HepG2 (cell line): Measurements from ENCODE around the gene SNAP23. TPM values are rescaled to one million over a fixed set of nuclear protein-coding genes. Genes with fewer than 3 reads are reported as not detected.

Experiments
- FOXP1 ChIP-seq, 2 experiments: fragments of 450-650 bp in 1 of 2; IDR thresholded peaks; 2 replicates each; pipeline ENCODE4 v1.6.1; 2017 to 2018; ENCODE audit warnings: antibody characterized with exemption in 1 of 2
- HIVEP1 ChIP-seq: sonication (generic); formaldehyde crosslinking; IDR thresholded peaks from 2 replicates; pipeline ENCODE4 v1.4.0; 2020; ENCODE audit warnings: mild to moderate bottlenecking, missing genetic modification reagents
- KAT2B ChIP-seq: fragments of 150-350 bp; IDR thresholded peaks from 2 replicates; pipeline ENCODE4 v1.6.1; 2014; ENCODE audit warnings: low read depth, low read length, borderline replicate concordance
- KDM4B ChIP-seq: sonication (generic); formaldehyde crosslinking; IDR thresholded peaks from 2 replicates; pipeline ENCODE4 v1.4.0; 2020; ENCODE audit warnings: missing genetic modification reagents
- PCBP2 ChIP-seq: fragments of 200-400 bp; formaldehyde crosslinking; optimal IDR thresholded peaks from 2 replicates; pipeline ENCODE3; 2018; ENCODE audit warnings: low read length, low read depth; ENCODE audit not compliant: poor library complexity, severe bottlenecking
- RFX3 ChIP-seq: IDR thresholded peaks from 2 replicates; pipeline ENCODE4 v1.6.1; 2016; ENCODE audit warnings: missing biosample characterization, missing genetic modification reagents
- SMAD9 ChIP-seq: sonication (generic); formaldehyde crosslinking; IDR thresholded peaks from 2 replicates; pipeline ENCODE4 v1.5.1; 2020; ENCODE audit warnings: mild to moderate bottlenecking, missing genetic modification reagents
- SOX13 ChIP-seq, 3 experiments: fragments of 450-650 bp in 1 of 3; sonication (generic) in 1 of 3; formaldehyde crosslinking in 1 of 3; IDR thresholded peaks in 2 of 3; conservative IDR thresholded peaks in 1 of 3; 2 replicates each; pipeline versions ENCODE4 v1.5.0 to v1.6.1; 2016 to 2020; ENCODE audit warnings: antibody characterized with exemption in 1 of 3, mild to moderate bottlenecking in 1 of 3, missing compliant biosample characterization in 1 of 3, missing genetic modification reagents in 1 of 3, moderate library complexity in 1 of 3
- ZNF30 ChIP-seq: sonication (generic); formaldehyde crosslinking; IDR thresholded peaks from 2 replicates; pipeline ENCODE4 v1.5.0; 2020; ENCODE audit warnings: mild to moderate bottlenecking, missing genetic modification reagents
- ZNF660 ChIP-seq: sonication (generic); formaldehyde crosslinking; IDR thresholded peaks from 2 replicates; pipeline ENCODE4 v1.5.1; 2020; ENCODE audit warnings: mild to moderate bottlenecking, low read depth, missing genetic modification reagents, borderline replicate concordance
- ZNF724P ChIP-seq: sonication (generic); formaldehyde crosslinking; IDR thresholded peaks from 2 replicates; pipeline ENCODE4 v1.8.0; 2022; ENCODE audit warnings: missing genetic modification reagents, borderline replicate concordance
- ZNF777 ChIP-seq: sonication (generic); formaldehyde crosslinking; IDR thresholded peaks from 2 replicates; pipeline ENCODE4 v1.4.0; 2020; ENCODE audit warnings: missing genetic modification reagents
- ZNF879 ChIP-seq: sonication (generic); formaldehyde crosslinking; IDR thresholded peaks from 2 replicates; pipeline ENCODE4 v1.8.1; 2023; ENCODE audit warnings: missing genetic modification reagents
- ZSCAN29 ChIP-seq: sonication (generic); formaldehyde crosslinking; conservative IDR thresholded peaks from 2 replicates; pipeline ENCODE4 v1.4.0; 2020; ENCODE audit warnings: mild to moderate bottlenecking, missing genetic modification reagents
- polyA plus RNA-seq, 8 experiments: library from polyadenylated mRNA; depleted of rRNA in 3 of 8; stranded (reverse) in 7 of 8; unstranded in 1 of 8; fragments of >200 nt; fragmentation: Illumina TruSeq in 4 of 8; extraction: Trizol in 4 of 8; gene quantifications; 2 replicates each; pipeline versions ENCODE4 v1.2.1 to v1.2.3, GENCODE V29; 2011 to 2016; ENCODE audit warnings: low read depth in 4 of 8, missing spikeins in 1 of 8, mixed read lengths in 1 of 8; ENCODE audit not compliant: insufficient read depth in 1 of 8
- total RNA-seq, 5 experiments: library from RNA; depleted of rRNA; stranded (reverse); fragments of >200 nt; fragmentation: Illumina TruSeq; extraction: Trizol; gene quantifications; 2 replicates each; pipeline ENCODE4 v1.2.3, GENCODE V29; 2016; ENCODE audit warnings: low read depth in 1 of 5
- TF ChIP-seq, protein P1 (sequence below): sonication (generic); formaldehyde crosslinking; IDR thresholded peaks from 2 replicates; pipeline ENCODE4 v1.5.1; 2020; ENCODE audit warnings: missing genetic modification reagents, mild to moderate bottlenecking, borderline replicate concordance
- TF ChIP-seq, protein P2 (sequence below), 2 experiments: sonication (generic) in 1 of 2; formaldehyde crosslinking in 1 of 2; IDR thresholded peaks; 2 replicates each; pipeline versions ENCODE4 v1.5.1 to v1.6.1; 2011 to 2020; ENCODE audit warnings: borderline replicate concordance in 1 of 2, low read depth in 1 of 2, low read length in 1 of 2, mild to moderate bottlenecking in 1 of 2, missing genetic modification reagents in 1 of 2, moderate library complexity in 1 of 2
- TF ChIP-seq, protein P3 (sequence below): sonication (generic); formaldehyde crosslinking; IDR thresholded peaks from 2 replicates; pipeline ENCODE4 v1.4.0; 2020; ENCODE audit warnings: mild to moderate bottlenecking, low read depth, missing genetic modification reagents
- TF ChIP-seq, protein P4 (sequence below): sonication (generic); formaldehyde crosslinking; IDR thresholded peaks from 2 replicates; pipeline ENCODE4 v1.8.1; 2023; ENCODE audit warnings: mild to moderate bottlenecking, moderate library complexity, missing genetic modification reagents
- TF ChIP-seq, protein P5 (sequence below): sonication (generic); formaldehyde crosslinking; IDR thresholded peaks from 2 replicates; pipeline ENCODE4 v1.5.1; 2020; ENCODE audit warnings: mild to moderate bottlenecking, missing genetic modification reagents, borderline replicate concordance

Gene SNAP23
- total and polyA plus RNA-seq, 2 of the 13 experiments (the other 11 are each of a cell fraction or from before 2014, with no cell fraction given), result 37.0 to 101 TPM

DNA sequence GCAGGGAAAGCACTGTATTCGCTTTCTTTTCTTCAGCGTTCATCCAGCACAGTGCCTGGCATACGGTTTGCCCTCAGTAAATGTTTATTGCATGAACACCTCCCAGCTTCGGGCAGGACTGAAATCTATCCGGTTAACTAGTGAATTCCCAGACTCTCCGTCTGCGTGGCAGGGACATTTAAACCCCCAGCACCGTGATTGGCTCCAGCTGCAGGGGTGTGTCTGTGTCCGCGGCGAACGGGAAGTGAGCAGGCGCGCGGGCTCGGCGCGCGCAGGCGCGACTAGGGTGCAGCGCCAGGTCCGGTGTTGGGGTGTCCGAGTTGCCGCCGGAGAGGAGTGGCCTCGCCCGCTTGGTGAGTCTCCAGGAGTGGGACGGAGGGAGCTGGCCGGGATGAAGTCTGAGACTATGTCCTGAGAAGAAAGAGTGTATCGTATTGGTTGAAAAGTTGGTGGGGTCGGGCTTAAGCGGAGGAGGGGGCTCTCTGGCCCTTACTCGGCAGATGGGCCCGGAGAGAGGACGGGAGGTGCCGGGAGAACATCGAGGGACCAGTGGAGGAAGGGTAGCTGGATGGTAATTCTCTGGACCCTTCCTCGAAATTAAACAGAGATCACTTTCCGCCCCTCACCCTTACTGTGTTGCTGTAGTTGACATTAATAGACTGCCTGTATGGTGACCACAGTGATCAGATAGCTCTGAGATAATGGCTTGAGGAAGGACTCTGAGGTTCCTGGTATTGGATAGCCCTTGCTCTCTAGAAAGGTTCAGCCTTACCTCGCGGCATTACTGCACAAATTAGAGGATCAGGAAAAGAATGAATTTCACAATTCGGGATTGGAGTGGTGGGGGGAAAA, at the start of gene SNAP23 (continued):
- TF ChIP-seq ZNF30 (CRISPR knock-in tag) (no peak), HIVEP1 (CRISPR knock-in tag) (no peak), ZSCAN29 (peak; percentile 92), KDM4B (0 out of 2 replicates have a peak, but pooled peaks have one; percentile 15), ZNF879 (CRISPR knock-in tag) (no peak), ZNF660 (CRISPR knock-in tag) (no peak), KAT2B (no peak), PCBP2 (no peak), FOXP1 (IDR thresholded peaks at IDR 0.05) (no peak), FOXP1 (CRISPR knock-in tag; IDR thresholded peaks at IDR 0.05) (no peak), SMAD9 (CRISPR knock-in tag) (no peak), SOX13 (IDR thresholded peaks at IDR 0.05) (0 out of 2 replicates have a peak, but pooled peaks have one; percentile 20), SOX13 (CRISPR knock-in tag; conservative IDR thresholded peaks at IDR 0.05 in 1 of 2, IDR thresholded peaks at IDR 0.05 in 1 of 2) (peak in 1 of 2 experiments; percentile 17; a peak in 1 of 4 replicates), ZNF777 (CRISPR knock-in tag) (no peak), RFX3 (CRISPR knock-in tag) (no peak), ZNF724P (CRISPR knock-in tag) (no peak)
- TF ChIP-seq, protein P1, sequence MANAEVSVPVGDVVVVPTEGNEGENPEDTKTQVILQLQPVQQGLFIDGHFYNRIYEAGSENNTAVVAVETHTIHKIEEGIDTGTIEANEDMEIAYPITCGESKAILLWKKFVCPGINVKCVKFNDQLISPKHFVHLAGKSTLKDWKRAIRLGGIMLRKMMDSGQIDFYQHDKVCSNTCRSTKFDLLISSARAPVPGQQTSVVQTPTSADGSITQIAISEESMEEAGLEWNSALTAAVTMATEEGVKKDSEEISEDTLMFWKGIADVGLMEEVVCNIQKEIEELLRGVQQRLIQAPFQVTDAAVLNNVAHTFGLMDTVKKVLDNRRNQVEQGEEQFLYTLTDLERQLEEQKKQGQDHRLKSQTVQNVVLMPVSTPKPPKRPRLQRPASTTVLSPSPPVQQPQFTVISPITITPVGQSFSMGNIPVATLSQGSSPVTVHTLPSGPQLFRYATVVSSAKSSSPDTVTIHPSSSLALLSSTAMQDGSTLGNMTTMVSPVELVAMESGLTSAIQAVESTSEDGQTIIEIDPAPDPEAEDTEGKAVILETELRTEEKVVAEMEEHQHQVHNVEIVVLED (CRISPR knock-in tag), result peak; percentile 56; the same call in 1 of the 2 replicates
- TF ChIP-seq, protein P2, sequence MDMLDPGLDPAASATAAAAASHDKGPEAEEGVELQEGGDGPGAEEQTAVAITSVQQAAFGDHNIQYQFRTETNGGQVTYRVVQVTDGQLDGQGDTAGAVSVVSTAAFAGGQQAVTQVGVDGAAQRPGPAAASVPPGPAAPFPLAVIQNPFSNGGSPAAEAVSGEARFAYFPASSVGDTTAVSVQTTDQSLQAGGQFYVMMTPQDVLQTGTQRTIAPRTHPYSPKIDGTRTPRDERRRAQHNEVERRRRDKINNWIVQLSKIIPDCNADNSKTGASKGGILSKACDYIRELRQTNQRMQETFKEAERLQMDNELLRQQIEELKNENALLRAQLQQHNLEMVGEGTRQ (IDR thresholded peaks at IDR 0.05; ENCODE audit: low read depth, low read length), result no peak
- TF ChIP-seq, protein P2 (CRISPR knock-in tag; IDR thresholded peaks at IDR 0.05; ENCODE audit: borderline replicate concordance), result no peak
- TF ChIP-seq, protein P3, sequence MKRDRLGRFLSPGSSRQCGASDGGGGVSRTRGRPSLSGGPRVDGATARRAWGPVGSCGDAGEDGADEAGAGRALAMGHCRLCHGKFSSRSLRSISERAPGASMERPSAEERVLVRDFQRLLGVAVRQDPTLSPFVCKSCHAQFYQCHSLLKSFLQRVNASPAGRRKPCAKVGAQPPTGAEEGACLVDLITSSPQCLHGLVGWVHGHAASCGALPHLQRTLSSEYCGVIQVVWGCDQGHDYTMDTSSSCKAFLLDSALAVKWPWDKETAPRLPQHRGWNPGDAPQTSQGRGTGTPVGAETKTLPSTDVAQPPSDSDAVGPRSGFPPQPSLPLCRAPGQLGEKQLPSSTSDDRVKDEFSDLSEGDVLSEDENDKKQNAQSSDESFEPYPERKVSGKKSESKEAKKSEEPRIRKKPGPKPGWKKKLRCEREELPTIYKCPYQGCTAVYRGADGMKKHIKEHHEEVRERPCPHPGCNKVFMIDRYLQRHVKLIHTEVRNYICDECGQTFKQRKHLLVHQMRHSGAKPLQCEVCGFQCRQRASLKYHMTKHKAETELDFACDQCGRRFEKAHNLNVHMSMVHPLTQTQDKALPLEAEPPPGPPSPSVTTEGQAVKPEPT, result no peak
- TF ChIP-seq, protein P4, sequence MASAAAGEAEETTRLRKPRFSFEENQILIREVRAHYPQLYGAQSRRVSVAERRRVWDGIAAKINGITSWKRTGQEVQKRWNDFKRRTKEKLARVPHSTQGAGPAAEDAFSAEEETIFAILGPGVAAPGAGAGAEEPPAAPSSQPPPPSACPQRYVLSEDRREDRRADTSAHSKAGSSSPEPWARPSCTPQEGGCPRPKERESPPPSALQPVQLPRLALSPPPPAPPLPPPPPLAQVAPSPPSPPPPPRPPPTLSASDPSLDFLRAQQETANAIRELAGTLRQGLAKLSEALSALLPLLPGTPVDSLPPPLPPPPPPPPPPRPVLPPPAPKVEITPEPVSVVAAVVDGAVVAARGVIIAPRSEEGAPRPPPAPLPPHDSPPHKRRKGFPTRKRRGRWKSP (CRISPR knock-in tag), result peak; percentile 39; the same call in 1 of the 2 replicates
- TF ChIP-seq, protein P5, sequence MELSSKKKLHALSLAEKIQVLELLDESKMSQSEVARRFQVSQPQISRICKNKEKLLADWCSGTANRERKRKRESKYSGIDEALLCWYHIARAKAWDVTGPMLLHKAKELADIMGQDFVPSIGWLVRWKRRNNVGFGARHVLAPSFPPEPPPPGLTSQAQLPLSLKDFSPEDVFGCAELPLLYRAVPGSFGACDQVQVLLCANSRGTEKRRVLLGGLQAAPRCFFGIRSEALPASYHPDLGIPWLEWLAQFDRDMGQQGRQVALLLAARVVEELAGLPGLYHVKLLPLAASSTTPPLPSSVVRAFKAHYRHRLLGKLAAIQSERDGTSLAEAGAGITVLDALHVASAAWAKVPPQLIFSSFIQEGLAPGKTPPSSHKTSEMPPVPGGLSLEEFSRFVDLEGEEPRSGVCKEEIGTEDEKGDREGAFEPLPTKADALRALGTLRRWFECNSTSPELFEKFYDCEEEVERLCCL, result no peak
